Mucosa of rectum (tissue), 2 donors: ENCODE results near the gene BSPRY.
"Not testable (repeated sequence)": the region's sequence is repeated elsewhere in the genome, so short reads cannot be mapped to it uniquely, and the experiment has no call there.

ENCODE experiments used
- H3K27ac ChIP-seq, 2 donors: one replicate each; pipeline ENCODE4 v1.7.0; 2013; ENCODE audit warnings: inconsistent platforms in 2 of 2, low read depth in 2 of 2, low read length in 2 of 2
- H3K27me3 ChIP-seq, 2 donors: one replicate each; pipeline ENCODE4 v1.7.0; 2013; ENCODE audit warnings: low read length in 2 of 2; ENCODE audit not compliant: control insufficient read depth in 2 of 2, insufficient read depth in 2 of 2
- H3K36me3 ChIP-seq, 2 donors: one replicate each; pipeline ENCODE4 v1.7.0; 2013; ENCODE audit warnings: low read length in 2 of 2; ENCODE audit not compliant: control insufficient read depth in 2 of 2, insufficient read depth in 2 of 2
- H3K4me1 ChIP-seq, 2 donors: one replicate each; pipeline ENCODE4 v1.7.0; 2013; ENCODE audit warnings: low read length in 2 of 2, mild to moderate bottlenecking in 1 of 2; ENCODE audit not compliant: control insufficient read depth in 2 of 2, insufficient read depth in 2 of 2
- H3K4me3 ChIP-seq, 2 donors: one replicate each; pipeline ENCODE4 v1.7.0; 2013; ENCODE audit warnings: low read length in 2 of 2
- H3K9ac ChIP-seq, 2 donors: one replicate each; pipeline ENCODE4 v1.7.0; 2013; ENCODE audit warnings: low read length in 2 of 2, low read depth in 1 of 2, mild to moderate bottlenecking in 1 of 2
- H3K9me3 ChIP-seq, 2 donors: one replicate each; pipeline ENCODE4 v1.7.0; 2013; ENCODE audit warnings: low read length in 2 of 2; ENCODE audit not compliant: control insufficient read depth in 2 of 2
- donor health status: healthy.
- donor health status: Normal muscosa, but diverticular disease.

The BSPRY gene

GRCh38 chr9:113406353-113406752 lies 57.0 kb downstream of the BSPRY start:
- not testable (repeated sequence) for H3K9ac ChIP-seq, H3K9me3 ChIP-seq, H3K27me3 ChIP-seq, H3K4me3 ChIP-seq, H3K27ac ChIP-seq
- H3K4me1 ChIP-seq, result peaks cover 13 to 20% of the 10 kb centered on the region in 2 donors
- peaks cover 18% of the 10 kb centered on the region in 2 donors for H3K36me3 ChIP-seq

- H3K36me3 ChIP-seq, result peaks cover 18% of the 10 kb centered on the region in 2 donors
- H3K9me3 ChIP-seq, H3K27ac ChIP-seq, H3K9ac ChIP-seq, H3K4me3 ChIP-seq, H3K27me3 ChIP-seq: not testable (repeated sequence)
- peaks cover 8 to 15% of the 10 kb centered on the region in 2 donors for H3K4me1 ChIP-seq
Observed at GRCh38 chr9:113406873-113407511, 57.7 kb downstream of the BSPRY start.

GRCh38 chr9:113409481-113409880 lies 60.1 kb downstream of the BSPRY start:
- Histone ChIP-seq H3K9ac (peak overlapping the region; percentile 76 to 94), H3K27me3 (no peaks in the 10 kb centered on the region), H3K36me3 (peaks cover 18% of the 10 kb centered on the region in 2 donors), H3K9me3 (no peaks in the 10 kb centered on the region), H3K4me1 (peaks cover 8 to 15% of the 10 kb centered on the region in 2 donors), H3K27ac (peak overlapping the region; percentile 97 to 98), H3K4me3 (peak overlapping the region; percentile 94 to 97)

GRCh38 chr9:113409883-113410206 lies 60.5 kb downstream of the BSPRY start:
- H3K4me1 ChIP-seq, result peaks cover 8 to 15% of the 10 kb centered on the region in 2 donors
- H3K36me3 ChIP-seq, result peaks cover 18% of the 10 kb centered on the region in 2 donors
- no peaks in the 10 kb centered on the region for H3K9me3 ChIP-seq
- peak overlapping the region; percentile 76 to 94 for H3K9ac ChIP-seq
- H3K27me3 ChIP-seq, result no peaks in the 10 kb centered on the region
- H3K27ac ChIP-seq, result peak overlapping the region; percentile 97 to 98
- H3K4me3 ChIP-seq, result peak overlapping the region; percentile 94 to 97

- Histone ChIP-seq H3K9ac (peak within 1 kb of the TSS; percentile 76 to 94), H3K36me3 (peaks cover 18% of the 10 kb centered on the region in 2 donors), H3K9me3 (no peaks in the 10 kb centered on the region), H3K4me3 (peak within 1 kb of the TSS; percentile 94 to 97), H3K27ac (peak within 1 kb of the TSS; percentile 97 to 98), H3K27me3 (no peaks in the 10 kb centered on the region), H3K4me1 (peaks cover 8 to 15% of the 10 kb centered on the region in 2 donors)
Observed at GRCh38 chr9:113410207-113410864, 61.0 kb downstream of the BSPRY start, which contains the start of the genes C9orf43 and POLE3. C9orf43 (plus strand) TSS chr9:113410747; CDS start chr9:113413494, 2,747 bp downstream. POLE3 (minus strand) TSS chr9:113410675; CDS start chr9:113410293, 382 bp downstream.

- Histone ChIP-seq H3K36me3 (no peaks in the 10 kb centered on the region), H3K9me3 (no peaks in the 10 kb centered on the region), H3K27me3 (no peaks in the 10 kb centered on the region), H3K4me3 (no peak overlapping the region), H3K9ac (no peak overlapping the region), H3K4me1 (no peaks in the 10 kb centered on the region), H3K27ac (peak overlapping the region in 1 of 2 donors; percentile 32)
Observed at GRCh38 chr9:113416149-113416721, 66.9 kb downstream of the BSPRY start.

GRCh38 chr9:113417370-113417769 lies 68.0 kb downstream of the BSPRY start:
- no peak overlapping the region for H3K27ac ChIP-seq
- H3K9ac ChIP-seq, result no peak overlapping the region
- no peak overlapping the region for H3K4me3 ChIP-seq
- no peaks in the 10 kb centered on the region for H3K36me3 ChIP-seq
- no peaks in the 10 kb centered on the region for H3K9me3 ChIP-seq
- no peaks in the 10 kb centered on the region for H3K4me1 ChIP-seq
- H3K27me3 ChIP-seq, result no peaks in the 10 kb centered on the region
